A673 (cell line): ENCODE data around the gene TCF7L2. TPM values are rescaled to one million over a fixed set of nuclear protein-coding genes. Genes with fewer than 3 reads are reported as not detected.

Experiments used
- BruUV-seq: library from RNA; stranded (reverse); fragments of 400-500 nt; replicated peaks from 2 replicates; lab custom pipeline; 2021; lab: Mats Ljungman, UMichigan
- CTCF ChIA-PET: fragments of 300-600 bp; sonication (Branson Sonifier 250); formaldehyde crosslinking; loops from one replicate; lab custom pipeline; 2022; ENCODE audit warnings: antibody characterized with exemption; lab: Charles Lee
- POLR2A ChIA-PET: fragments of 300-600 bp; sonication (Branson Sonifier 250); formaldehyde crosslinking; loops from one replicate; lab custom pipeline; 2022; ENCODE audit warnings: antibody characterized with exemption; ENCODE audit not compliant: low non-redundant PET; lab: Charles Lee
- DNase-seq: peaks from one replicate; pipeline ENCODE4 v3.0.0-alpha.2; 2015; ENCODE audit warnings: low spot score
- H3K27ac ChIP-seq: fragments of 200-600 bp; sonication (generic); 2 replicates; pipeline ENCODE4 v1.5.1; 2016; ENCODE audit warnings: mixed run types, low read depth, mild to moderate bottlenecking, mixed read lengths, antibody characterized with exemption, low read length; ENCODE audit not compliant: poor library complexity, severe bottlenecking
- H3K27me3 ChIP-seq: fragments of 200-600 bp; sonication (generic); replicated peaks from 2 replicates; pipeline ENCODE4 v1.6.1; 2017; ENCODE audit warnings: mixed run types, low read depth, mild to moderate bottlenecking, mixed read lengths, antibody characterized with exemption, low read length; ENCODE audit not compliant: insufficient read depth, poor library complexity
- H3K36me3 ChIP-seq: fragments of 200-600 bp; sonication (generic); 2 replicates; pipeline ENCODE4 v1.6.1; 2016; ENCODE audit warnings: mixed run types, mild to moderate bottlenecking, mixed read lengths, antibody characterized with exemption, low read length; ENCODE audit not compliant: insufficient read depth, poor library complexity, severe bottlenecking
- H3K4me1 ChIP-seq: fragments of 200-600 bp; sonication (generic); 2 replicates; pipeline ENCODE4 v1.6.1; 2017; ENCODE audit warnings: mixed run types, mild to moderate bottlenecking, mixed read lengths, antibody characterized with exemption, low read length; ENCODE audit not compliant: insufficient read depth, poor library complexity, severe bottlenecking
- H3K4me3 ChIP-seq: fragments of 200-600 bp; sonication (generic); 2 replicates; pipeline ENCODE4 v1.5.1; 2016; ENCODE audit warnings: low read depth, mixed run types, mild to moderate bottlenecking, mixed read lengths, low read length; ENCODE audit not compliant: poor library complexity, severe bottlenecking
- H3K9me3 ChIP-seq: fragments of 200-600 bp; sonication (generic); 2 replicates; pipeline ENCODE4 v1.6.1; 2016; ENCODE audit warnings: mixed run types, low read depth, mild to moderate bottlenecking, mixed read lengths, antibody characterized with exemption, low read length; ENCODE audit not compliant: poor library complexity, severe bottlenecking
- EZH2 ChIP-seq: fragments of 200-600 bp; sonication (generic); IDR thresholded peaks from 2 replicates; pipeline ENCODE4 v1.6.1; 2017; ENCODE audit warnings: borderline replicate concordance, low read depth, mild to moderate bottlenecking, mixed read lengths, antibody characterized with exemption, low read length; ENCODE audit not compliant: poor library complexity, severe bottlenecking
- intact Hi-C: fragments of 100-400 bp; cut with micrococcal nuclease; formaldehyde crosslinking; loops from one replicate; pipeline ENCODE4 v1.10.0; 2022; ENCODE audit not compliant: unreplicated experiment
- total RNA-seq: library from RNA; stranded (reverse); gene quantifications from 2 replicates; pipeline ENCODE4 v1.2.3, GENCODE V29; 2021
- TF ChIP-seq, protein P1 (sequence below): fragments of 300-800, 200-600 bp; sonication (generic); conservative IDR thresholded peaks from 2 replicates; pipeline ENCODE4 v1.5.1; 2017; ENCODE audit warnings: low read depth, mild to moderate bottlenecking, antibody characterized with exemption, low read length, moderate library complexity, mixed read lengths

The TCF7L2 gene
- total RNA-seq, 1 experiment from 2014 or later, result 16.8 TPM

DNA sequence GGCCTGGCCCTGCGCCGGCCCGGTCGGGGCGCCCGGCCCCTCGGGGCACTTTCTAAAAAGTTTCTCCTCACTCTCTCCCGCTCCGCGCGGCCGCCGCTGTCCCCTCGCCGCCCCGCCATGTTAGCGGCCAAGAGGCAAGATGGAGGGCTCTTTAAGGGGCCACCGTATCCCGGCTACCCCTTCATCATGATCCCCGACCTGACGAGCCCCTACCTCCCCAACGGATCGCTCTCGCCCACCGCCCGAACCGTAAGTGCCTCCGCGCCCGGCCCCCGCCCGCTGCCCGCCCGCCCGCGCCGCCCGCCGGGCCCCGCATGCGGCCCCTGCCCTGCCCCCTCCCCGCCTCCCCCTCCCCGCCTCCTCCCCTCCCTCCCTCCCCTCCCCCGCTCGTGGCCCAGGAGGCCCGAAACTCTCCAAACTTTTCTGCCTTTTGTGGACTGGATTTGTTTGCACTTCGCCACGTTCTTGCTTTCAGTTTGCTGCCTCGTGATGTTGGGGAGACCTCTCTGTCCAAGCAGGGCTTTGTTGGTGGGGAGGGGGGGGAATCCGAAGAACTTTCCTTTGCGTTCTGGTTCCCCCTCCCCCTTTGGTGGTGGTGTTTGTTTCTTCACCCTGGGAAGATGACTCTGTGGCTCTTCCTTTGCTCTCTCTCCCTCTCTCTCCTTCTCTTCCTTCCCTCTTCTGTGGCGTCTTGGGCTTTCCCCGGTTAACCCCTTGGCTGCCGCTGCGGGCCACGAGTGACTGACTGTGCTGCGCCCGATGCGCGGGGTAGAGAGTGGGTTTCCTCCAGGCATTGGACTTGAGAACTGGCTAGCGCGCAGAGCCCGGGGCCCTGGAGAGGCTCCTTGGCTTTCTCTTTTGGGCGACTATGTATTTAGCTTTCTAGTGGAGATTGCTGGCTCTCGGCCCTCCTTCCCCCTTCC lies 1.6 kb downstream of the TCF7L2 start:
- intact Hi-C loops, result loop anchor here (2.0 kb wide), 1 partner anchor 107 kb away; no protein-coding TSS in a partner anchor
- peaks cover 45% of the 10 kb centered on the region for H3K4me1 ChIP-seq
- POLR2A ChIA-PET, result interaction anchor here (0.6 kb wide), 1 partner anchor 36 kb away, joined by 8 read pairs; no protein-coding TSS in a partner anchor
- CTCF ChIA-PET, result no interaction called here
- H3K27ac ChIP-seq, result peak overlapping the region; percentile 90
- no peaks in the 10 kb centered on the region for H3K27me3 ChIP-seq
- H3K36me3 ChIP-seq, result no peaks in the 10 kb centered on the region
- peak; percentile 80 for DNase-seq
- no peaks in the 10 kb centered on the region for H3K9me3 ChIP-seq
- TF ChIP-seq EZH2, result no peak
- TF ChIP-seq, protein P1, sequence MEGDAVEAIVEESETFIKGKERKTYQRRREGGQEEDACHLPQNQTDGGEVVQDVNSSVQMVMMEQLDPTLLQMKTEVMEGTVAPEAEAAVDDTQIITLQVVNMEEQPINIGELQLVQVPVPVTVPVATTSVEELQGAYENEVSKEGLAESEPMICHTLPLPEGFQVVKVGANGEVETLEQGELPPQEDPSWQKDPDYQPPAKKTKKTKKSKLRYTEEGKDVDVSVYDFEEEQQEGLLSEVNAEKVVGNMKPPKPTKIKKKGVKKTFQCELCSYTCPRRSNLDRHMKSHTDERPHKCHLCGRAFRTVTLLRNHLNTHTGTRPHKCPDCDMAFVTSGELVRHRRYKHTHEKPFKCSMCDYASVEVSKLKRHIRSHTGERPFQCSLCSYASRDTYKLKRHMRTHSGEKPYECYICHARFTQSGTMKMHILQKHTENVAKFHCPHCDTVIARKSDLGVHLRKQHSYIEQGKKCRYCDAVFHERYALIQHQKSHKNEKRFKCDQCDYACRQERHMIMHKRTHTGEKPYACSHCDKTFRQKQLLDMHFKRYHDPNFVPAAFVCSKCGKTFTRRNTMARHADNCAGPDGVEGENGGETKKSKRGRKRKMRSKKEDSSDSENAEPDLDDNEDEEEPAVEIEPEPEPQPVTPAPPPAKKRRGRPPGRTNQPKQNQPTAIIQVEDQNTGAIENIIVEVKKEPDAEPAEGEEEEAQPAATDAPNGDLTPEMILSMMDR, result no peak
- H3K4me3 ChIP-seq, result peak overlapping the region; percentile 63
- BruUV-seq, result no TSS peak

DNA sequence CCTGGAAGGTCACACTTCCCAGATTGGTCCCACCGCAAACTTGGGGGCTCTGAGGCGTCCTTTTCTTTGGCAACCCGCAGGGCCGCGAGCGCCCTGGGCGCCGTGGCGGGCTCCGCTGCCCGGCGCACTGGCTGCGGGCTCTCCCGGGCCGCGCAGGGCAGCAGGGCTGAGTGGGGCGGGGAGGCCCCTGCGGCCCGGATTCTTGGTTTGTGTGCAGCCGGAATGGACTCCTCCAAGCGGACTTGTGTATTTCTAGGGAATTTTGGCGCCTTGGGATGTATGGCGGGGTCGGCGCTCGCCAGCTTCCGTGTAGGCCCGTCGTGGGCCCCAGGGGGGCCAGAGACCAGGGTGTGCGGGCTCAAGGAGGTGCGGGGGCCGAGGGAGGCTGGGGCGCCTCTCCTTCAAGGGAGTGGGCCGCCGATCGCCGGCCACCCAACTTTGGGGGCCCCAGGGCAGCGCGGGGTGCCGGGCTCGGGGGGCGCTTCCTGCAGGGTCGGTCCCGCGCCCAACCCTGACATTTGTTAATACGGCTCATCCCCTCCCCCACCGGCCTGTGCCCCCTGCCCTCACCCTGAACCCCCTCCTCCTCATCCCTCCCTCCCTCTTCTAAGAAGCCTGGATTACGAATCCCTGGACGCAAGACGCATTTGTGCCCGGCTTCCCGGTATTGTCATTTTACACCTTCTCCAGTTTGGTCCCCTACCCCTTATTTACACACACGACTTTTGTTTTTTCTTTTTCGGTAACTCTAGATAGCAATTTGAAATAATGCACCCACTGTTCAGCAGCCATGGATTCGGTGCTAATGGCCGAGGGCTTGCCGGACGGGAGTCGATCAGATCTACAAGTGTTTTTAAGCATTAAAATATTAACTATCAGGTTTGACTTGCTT lies 2.5 kb downstream of the TCF7L2 start:
- H3K4me3 ChIP-seq, result peak overlapping the region; percentile 63
- peak overlapping the region; percentile 90 for H3K27ac ChIP-seq
- ChIA-PET CTCF (no interaction called here), POLR2A (interaction anchor here (0.6 kb wide), 1 partner anchor 37 kb away, joined by 8 read pairs; no protein-coding TSS in a partner anchor)
- peak; percentile 39 for DNase-seq
- TF ChIP-seq EZH2, result no peak
- TF ChIP-seq, protein P1, result no peak
- H3K4me1 ChIP-seq, result peaks cover 54% of the 10 kb centered on the region
- H3K9me3 ChIP-seq, result no peaks in the 10 kb centered on the region
- BruUV-seq, result no TSS peak
- H3K36me3 ChIP-seq, result no peaks in the 10 kb centered on the region
- intact Hi-C loops, result loop anchor here (2.0 kb wide), 1 partner anchor 106 kb away; no protein-coding TSS in a partner anchor
- no peaks in the 10 kb centered on the region for H3K27me3 ChIP-seq
